ENCODE measurements around the gene PTPN7. TPM values are rescaled to one million over a fixed set of nuclear protein-coding genes. Genes with fewer than 3 reads are reported as not detected.
"Not testable (repeated sequence)": the region's sequence is repeated elsewhere in the genome, so short reads cannot be mapped to it uniquely, and the experiment has no call there.

PTPN7 gene
- total RNA-seq, 2 experiments from 2014 or later = 112 to 119 TPM

GRCh38 chr1:202187041-202187671, 26.8 kb upstream of the PTPN7 start:
- Mint-ChIP-seq H3K9me3 (no peaks in the 10 kb centered on the region), H3K4me3 (no peak overlapping the region), H3K4me1 (ENCODE audit: low read depth) (peaks cover 8% of the 10 kb centered on the region), H3K36me3 (ENCODE audit: low read depth) (no peaks in the 10 kb centered on the region), H3K27ac (no peak overlapping the region), H3K27me3 (ENCODE audit: low read depth) (no peaks in the 10 kb centered on the region)
- DNase-seq = no peak
- CTCF ChIA-PET = interaction anchor here (0.6 to 3.0 kb wide), 10 partner anchors 12 to 759 kb away, joined by 3 to 12 read pairs (median 4); partner anchors contain the start of gene PTPN7
- intact Hi-C loops (cut with micrococcal nuclease) = no loop called here

DNA sequence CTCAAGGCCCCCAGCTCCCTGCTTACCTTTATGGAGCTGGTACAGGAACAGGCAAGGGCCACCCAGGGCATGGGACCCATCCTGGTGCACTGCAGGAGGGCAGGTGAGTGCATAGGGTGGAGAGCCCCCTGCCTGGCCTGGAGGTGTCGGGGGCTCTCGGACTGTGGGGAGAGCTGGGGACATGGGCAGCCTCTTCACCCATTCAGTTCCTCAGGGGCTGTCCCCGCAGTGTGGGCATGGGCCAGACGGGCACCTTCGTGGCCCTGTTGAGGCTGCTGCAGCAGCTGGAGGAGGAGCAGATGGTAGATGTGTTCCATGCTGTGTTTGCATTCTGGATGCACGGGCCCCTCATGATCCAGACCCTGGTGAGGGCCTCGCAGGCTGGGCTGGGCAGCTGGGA, 25.9 kb upstream of the PTPN7 start:
- no peaks in the 10 kb centered on the region for H3K36me3 Mint-ChIP-seq (ENCODE audit: low read depth)
- H3K4me3 Mint-ChIP-seq = no peak overlapping the region
- no peak overlapping the region for H3K27ac Mint-ChIP-seq
- H3K9me3 Mint-ChIP-seq = no peaks in the 10 kb centered on the region
- H3K27me3 Mint-ChIP-seq (ENCODE audit: low read depth) = no peaks in the 10 kb centered on the region
- CTCF ChIA-PET = interaction anchor here (0.6 to 3.0 kb wide), 11 partner anchors 9 to 760 kb away, joined by 3 to 12 read pairs (median 4); partner anchors contain the start of gene PTPN7
- intact Hi-C loops (cut with micrococcal nuclease) = no loop called here
- no peak for DNase-seq
- H3K4me1 Mint-ChIP-seq (ENCODE audit: low read depth) = peaks cover 8% of the 10 kb centered on the region

- Mint-ChIP-seq H3K4me1 (ENCODE audit: low read depth) (peaks cover 8% of the 10 kb centered on the region), H3K27ac (no peak overlapping the region), H3K4me3 (no peak overlapping the region), H3K36me3 (ENCODE audit: low read depth) (no peaks in the 10 kb centered on the region), H3K9me3 (no peaks in the 10 kb centered on the region), H3K27me3 (ENCODE audit: low read depth) (no peaks in the 10 kb centered on the region)
- DNase-seq = peak; percentile 81
- CTCF ChIA-PET = interaction anchor here (0.7 to 3.0 kb wide), 17 partner anchors 8 to 600 kb away, joined by 3 to 12 read pairs (median 3); partner anchors contain the start of gene PTPN7
- intact Hi-C loops (cut with micrococcal nuclease) = loop anchor here (2.0 kb wide), 1 partner anchor 24 kb away; the partner anchor contains the start of gene PTPN7
These were observed 24.5 kb upstream of the PTPN7 start for GRCh38 chr1:202184750-202185460.

GRCh38 chr1:202182040-202182877, 21.9 kb upstream of the PTPN7 start:
- no peak overlapping the region for H3K4me3 Mint-ChIP-seq
- H3K4me1 Mint-ChIP-seq (ENCODE audit: low read depth) = peaks cover 8% of the 10 kb centered on the region
- CTCF ChIA-PET = interaction anchor here (1.5 to 3.5 kb wide), 4 partner anchors 7 to 538 kb away, joined by 9 to 20 read pairs (median 11); partner anchors contain the start of gene LGR6
- intact Hi-C loops (cut with micrococcal nuclease) = no loop called here
- H3K27me3 Mint-ChIP-seq (ENCODE audit: low read depth) = no peaks in the 10 kb centered on the region
- H3K36me3 Mint-ChIP-seq (ENCODE audit: low read depth) = no peaks in the 10 kb centered on the region
- no peaks in the 10 kb centered on the region for H3K9me3 Mint-ChIP-seq
- H3K27ac Mint-ChIP-seq = no peak overlapping the region
- no peak for DNase-seq

DNA sequence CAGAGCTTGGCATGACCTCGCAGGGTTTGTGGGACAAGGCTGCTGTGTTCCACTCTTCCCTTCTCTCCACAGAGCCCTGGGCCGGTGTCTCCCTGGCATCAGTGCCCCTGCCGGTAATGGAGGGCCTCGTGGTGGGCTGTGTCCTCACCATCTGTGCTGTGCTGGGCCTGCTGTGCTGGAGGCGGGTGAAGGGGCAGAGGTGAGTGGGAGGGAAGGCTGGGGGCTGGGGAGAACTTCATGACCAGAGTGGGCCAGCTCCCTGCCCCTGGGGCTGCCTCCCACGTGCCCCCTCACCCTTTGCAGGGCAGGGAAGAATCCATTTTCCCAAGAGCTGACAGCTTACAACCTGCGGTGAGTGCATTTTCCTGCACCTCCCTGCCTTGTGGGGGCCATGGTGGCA, 21.2 kb upstream of the PTPN7 start:
- H3K27me3 Mint-ChIP-seq (ENCODE audit: low read depth) = no peaks in the 10 kb centered on the region
- no peaks in the 10 kb centered on the region for H3K36me3 Mint-ChIP-seq (ENCODE audit: low read depth)
- peaks cover 8% of the 10 kb centered on the region for H3K4me1 Mint-ChIP-seq (ENCODE audit: low read depth)
- intact Hi-C loops (cut with micrococcal nuclease) = no loop called here
- DNase-seq = no peak
- no peak overlapping the region for H3K4me3 Mint-ChIP-seq
- no peak overlapping the region for H3K27ac Mint-ChIP-seq
- no peaks in the 10 kb centered on the region for H3K9me3 Mint-ChIP-seq
- CTCF ChIA-PET = interaction anchor here (1.5 to 3.5 kb wide), 2 partner anchors 8 to 11 kb away, joined by 9 to 20 read pairs; partner anchors contain the start of gene LGR6

DNA sequence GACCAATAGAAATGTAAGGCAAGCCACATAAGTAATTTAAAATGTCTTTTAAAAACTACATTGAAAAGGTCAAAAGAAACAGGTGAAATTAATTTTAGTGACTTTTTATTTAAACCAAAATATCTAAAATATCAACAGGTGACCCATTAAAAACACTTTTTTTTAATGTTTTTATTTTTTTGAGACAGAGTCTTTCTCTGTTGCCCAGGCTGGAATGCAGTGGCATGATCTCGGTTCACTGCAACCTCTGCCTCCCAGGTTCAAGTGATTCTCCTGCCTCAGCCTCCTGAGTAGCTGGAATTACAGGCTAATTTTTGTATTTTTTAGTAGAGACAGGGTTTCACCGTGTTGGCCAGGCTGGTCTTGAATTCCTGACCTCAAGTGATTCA, 20.3 kb upstream of the PTPN7 start:
- not testable (repeated sequence) for H3K9me3 Mint-ChIP-seq
- CTCF ChIA-PET = interaction anchor here (0.9 to 3.5 kb wide), 3 partner anchors 8 to 21 kb away, joined by 7 to 20 read pairs (median 9); partner anchors contain the start of genes LGR6 and PTPN7

DNA sequence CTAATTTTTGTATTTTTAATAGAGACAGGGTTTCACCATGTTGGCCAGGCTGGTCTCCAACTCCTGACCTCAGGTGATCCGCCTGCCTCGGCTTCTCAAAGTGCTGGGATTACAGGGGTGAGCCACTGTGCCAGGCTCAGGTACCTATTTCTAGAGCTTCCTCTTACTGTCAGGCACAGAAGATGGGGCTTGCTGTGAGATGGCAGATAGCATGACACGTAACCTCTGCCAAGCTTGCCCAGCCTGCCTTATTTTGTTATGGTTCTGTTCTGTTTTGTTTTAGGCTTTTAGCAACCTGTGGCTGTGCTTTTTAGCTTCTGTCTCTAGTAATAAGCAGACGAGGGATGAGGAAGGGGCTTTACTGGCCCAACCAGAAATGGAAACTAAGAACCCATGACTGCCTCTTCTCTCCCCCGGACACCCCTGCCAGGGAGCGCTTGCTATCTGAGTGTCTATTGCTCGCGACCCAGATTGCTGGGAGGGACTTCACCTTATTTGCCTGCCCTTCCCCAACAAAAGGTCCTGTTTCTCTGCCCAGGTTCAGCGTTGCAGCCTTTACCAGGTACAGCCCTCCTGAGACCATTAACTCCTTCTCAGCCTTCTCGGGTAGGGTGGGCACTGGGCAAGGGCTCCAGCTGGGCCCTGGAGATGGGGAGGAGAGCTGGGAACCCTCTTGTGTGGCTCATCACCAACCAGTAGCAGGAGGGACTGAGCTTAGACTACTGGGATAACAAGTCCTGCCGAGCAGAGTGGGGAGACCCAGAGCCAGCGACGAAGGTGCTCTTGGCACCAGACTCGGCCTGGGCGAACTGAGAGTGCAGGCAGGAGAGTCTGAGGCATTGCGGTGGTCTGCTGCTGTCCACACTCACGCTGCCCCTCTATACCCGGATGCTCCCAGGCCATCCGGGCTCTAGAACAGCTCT, 19.7 kb upstream of the PTPN7 start:
- H3K27me3 Mint-ChIP-seq (ENCODE audit: low read depth) = no peaks in the 10 kb centered on the region
- H3K4me3 Mint-ChIP-seq = no peak overlapping the region
- no peak for DNase-seq
- CTCF ChIA-PET = interaction anchor here (0.8 to 3.5 kb wide), 3 partner anchors 9 to 137 kb away, joined by 3 to 20 read pairs (median 7); partner anchors contain the start of gene PTPN7
- no peaks in the 10 kb centered on the region for H3K36me3 Mint-ChIP-seq (ENCODE audit: low read depth)
- no peaks in the 10 kb centered on the region for H3K9me3 Mint-ChIP-seq
- intact Hi-C loops (cut with micrococcal nuclease) = no loop called here
- no peak overlapping the region for H3K27ac Mint-ChIP-seq
- peaks cover 8% of the 10 kb centered on the region for H3K4me1 Mint-ChIP-seq (ENCODE audit: low read depth)

More for the DNA sequence above, 20.3 kb upstream of the PTPN7 start:
- H3K27ac Mint-ChIP-seq; H3K4me1 Mint-ChIP-seq (ENCODE audit: low read depth); intact Hi-C loops (cut with micrococcal nuclease); DNase-seq; H3K36me3 Mint-ChIP-seq (ENCODE audit: low read depth); H3K27me3 Mint-ChIP-seq (ENCODE audit: low read depth); H3K4me3 Mint-ChIP-seq: not testable (repeated sequence)

- CTCF ChIA-PET = interaction anchor here (1.0 to 2.8 kb wide), 3 partner anchors 8 to 17 kb away, joined by 4 to 12 read pairs (median 4); partner anchors contain the start of gene PTPN7
- Mint-ChIP-seq H3K27ac (no peak overlapping the region), H3K4me3 (no peak overlapping the region), H3K27me3 (ENCODE audit: low read depth) (no peaks in the 10 kb centered on the region), H3K36me3 (ENCODE audit: low read depth) (no peaks in the 10 kb centered on the region), H3K9me3 (no peaks in the 10 kb centered on the region), H3K4me1 (ENCODE audit: low read depth) (no peaks in the 10 kb centered on the region)
- no peak for DNase-seq
- intact Hi-C loops (cut with micrococcal nuclease) = no loop called here
These were observed 16.8 kb upstream of the PTPN7 start for GRCh38 chr1:202176949-202177927.

GRCh38 chr1:202173993-202174392, 13.6 kb upstream of the PTPN7 start:
- Mint-ChIP-seq H3K27me3 (ENCODE audit: low read depth) (no peaks in the 10 kb centered on the region), H3K9me3 (no peaks in the 10 kb centered on the region), H3K27ac (no peak overlapping the region), H3K4me3 (no peak overlapping the region), H3K4me1 (ENCODE audit: low read depth) (no peaks in the 10 kb centered on the region), H3K36me3 (ENCODE audit: low read depth) (no peaks in the 10 kb centered on the region)
- no peak for DNase-seq
- intact Hi-C loops (cut with micrococcal nuclease) = no loop called here
- CTCF ChIA-PET = interaction anchor here (1.1 to 2.9 kb wide), 7 partner anchors 10 to 39 kb away, joined by 3 to 12 read pairs (median 6); partner anchors contain the start of genes LGR6 and PTPN7

DNA sequence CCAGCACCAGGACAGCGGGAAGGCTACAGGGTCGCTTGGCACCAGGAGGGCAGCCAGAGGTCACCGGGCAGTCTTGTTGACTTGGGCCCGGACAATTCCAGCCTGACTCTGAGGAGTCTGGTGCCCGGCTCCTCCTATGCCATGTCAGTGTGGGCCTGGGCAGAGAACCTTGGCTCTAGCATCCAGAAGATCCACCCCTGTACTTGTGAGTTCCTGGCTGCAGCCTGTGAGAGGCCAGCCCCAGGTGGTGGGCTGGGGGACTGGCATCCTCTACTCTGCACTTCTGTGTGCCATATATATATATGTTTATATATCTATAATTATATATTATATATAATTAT, 11.6 kb upstream of the PTPN7 start:
- CTCF ChIA-PET = interaction anchor here (0.5 kb wide), 1 partner anchor 141 kb away, joined by 3 read pairs; no protein-coding TSS in a partner anchor
- H3K4me1 Mint-ChIP-seq (ENCODE audit: low read depth) = no peaks in the 10 kb centered on the region
- H3K4me3 Mint-ChIP-seq = no peak overlapping the region
- intact Hi-C loops (cut with micrococcal nuclease) = no loop called here
- no peaks in the 10 kb centered on the region for H3K27me3 Mint-ChIP-seq (ENCODE audit: low read depth)
- H3K27ac Mint-ChIP-seq = no peak overlapping the region
- no peaks in the 10 kb centered on the region for H3K9me3 Mint-ChIP-seq
- no peaks in the 10 kb centered on the region for H3K36me3 Mint-ChIP-seq (ENCODE audit: low read depth)
- DNase-seq = no peak

Measured in activated naive CD4-positive, alpha-beta T cell treated with anti-CD3 and anti-CD28 coated beads for 36 hours (primary cell).